NB4 (cell line): ENCODE measurements around the gene LPP.

Source experiments
- POLR2A ChIP-seq: IDR thresholded peaks from 2 replicates; pipeline ENCODE4 v1.6.1; 2011; ENCODE audit warnings: mild to moderate bottlenecking; ENCODE audit not compliant: insufficient read length; ENCODE audit errors: extremely low read depth
- TF ChIP-seq, protein P1 (sequence below): IDR thresholded peaks from one replicate; pipeline ENCODE4 v1.5.1; 2012; ENCODE audit warnings: low read depth, low read length

- TF ChIP-seq, protein P1, sequence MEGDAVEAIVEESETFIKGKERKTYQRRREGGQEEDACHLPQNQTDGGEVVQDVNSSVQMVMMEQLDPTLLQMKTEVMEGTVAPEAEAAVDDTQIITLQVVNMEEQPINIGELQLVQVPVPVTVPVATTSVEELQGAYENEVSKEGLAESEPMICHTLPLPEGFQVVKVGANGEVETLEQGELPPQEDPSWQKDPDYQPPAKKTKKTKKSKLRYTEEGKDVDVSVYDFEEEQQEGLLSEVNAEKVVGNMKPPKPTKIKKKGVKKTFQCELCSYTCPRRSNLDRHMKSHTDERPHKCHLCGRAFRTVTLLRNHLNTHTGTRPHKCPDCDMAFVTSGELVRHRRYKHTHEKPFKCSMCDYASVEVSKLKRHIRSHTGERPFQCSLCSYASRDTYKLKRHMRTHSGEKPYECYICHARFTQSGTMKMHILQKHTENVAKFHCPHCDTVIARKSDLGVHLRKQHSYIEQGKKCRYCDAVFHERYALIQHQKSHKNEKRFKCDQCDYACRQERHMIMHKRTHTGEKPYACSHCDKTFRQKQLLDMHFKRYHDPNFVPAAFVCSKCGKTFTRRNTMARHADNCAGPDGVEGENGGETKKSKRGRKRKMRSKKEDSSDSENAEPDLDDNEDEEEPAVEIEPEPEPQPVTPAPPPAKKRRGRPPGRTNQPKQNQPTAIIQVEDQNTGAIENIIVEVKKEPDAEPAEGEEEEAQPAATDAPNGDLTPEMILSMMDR, result no peak
- no peak for TF ChIP-seq POLR2A
Observed at GRCh38 chr3:188303823-188304222, 149.9 kb downstream of the LPP start.
